ENCODE data around the gene CSH1. TPM values are rescaled to one million over a fixed set of nuclear protein-coding genes. Genes with fewer than 3 reads are reported as not detected.
"Not testable (repeated sequence)": the region's sequence is repeated elsewhere in the genome, so short reads cannot be mapped to it uniquely, and the experiment has no call there.

The CSH1 gene
- total RNA-seq, 1 donor from 2014 or later = not detected

- FAIRE-seq; H3K36me3 ChIP-seq (ENCODE audit: control insufficient read depth, insufficient read depth, low read length); H3K4me3 ChIP-seq (ENCODE audit: low read depth, low read length); H3K27me3 ChIP-seq (ENCODE audit: control insufficient read depth, insufficient read depth, low read length): not testable (repeated sequence)
- peak; percentile 37 for TF ChIP-seq CTCF (IDR thresholded peaks at IDR 0.05; ENCODE audit: insufficient read depth, low read length, severe bottlenecking)
- peak; percentile 19 for DNase-seq (ENCODE audit: low read depth)
Observed at GRCh38 chr17:63889026-63889848, 7.1 kb downstream of the CSH1 start.

- not testable (repeated sequence) for FAIRE-seq; DNase-seq (ENCODE audit: low read depth); H3K36me3 ChIP-seq (ENCODE audit: control insufficient read depth, insufficient read depth, low read length); H3K27me3 ChIP-seq (ENCODE audit: control insufficient read depth, insufficient read depth, low read length); H3K4me3 ChIP-seq (ENCODE audit: low read depth, low read length)
Observed at GRCh38 chr17:63885119-63885518, 11.3 kb downstream of the CSH1 start.

- FAIRE-seq; H3K27me3 ChIP-seq (ENCODE audit: control insufficient read depth, insufficient read depth, low read length); H3K4me3 ChIP-seq (ENCODE audit: low read depth, low read length); H3K36me3 ChIP-seq (ENCODE audit: control insufficient read depth, insufficient read depth, low read length); DNase-seq (ENCODE audit: low read depth): not testable (repeated sequence)
Observed at GRCh38 chr17:63882626-63883126, 13.7 kb downstream of the CSH1 start.

- peak; percentile 75 for TF ChIP-seq CTCF (IDR thresholded peaks at IDR 0.05; ENCODE audit: insufficient read depth, low read length, severe bottlenecking)
- DNase-seq (ENCODE audit: low read depth) = peak; percentile 57
- H3K4me3 ChIP-seq (ENCODE audit: low read depth, low read length) = no peak within 1 kb of the TSS
- H3K27me3 ChIP-seq (ENCODE audit: control insufficient read depth, insufficient read depth, low read length) = no peaks in the 10 kb centered on the region
- no peaks in the 10 kb centered on the region for H3K36me3 ChIP-seq (ENCODE audit: control insufficient read depth, insufficient read depth, low read length)
- FAIRE-seq = no peak
Observed at GRCh38 chr17:63881935-63882601, 14.3 kb downstream of the CSH1 start, which contains the start of gene GH2. Gene GH2 (minus strand): TSS chr17:63881944. CDS start chr17:63881801, 143 bp downstream.

GRCh38 chr17:63881337-63881736, 15.0 kb downstream of the CSH1 start:
- not testable (repeated sequence) for DNase-seq (ENCODE audit: low read depth); H3K27me3 ChIP-seq (ENCODE audit: control insufficient read depth, insufficient read depth, low read length); H3K36me3 ChIP-seq (ENCODE audit: control insufficient read depth, insufficient read depth, low read length); H3K4me3 ChIP-seq (ENCODE audit: low read depth, low read length); FAIRE-seq

GRCh38 chr17:63880706-63881105, 15.7 kb downstream of the CSH1 start:
- Histone ChIP-seq H3K27me3 (ENCODE audit: control insufficient read depth, insufficient read depth, low read length) (no peaks in the 10 kb centered on the region), H3K4me3 (ENCODE audit: low read depth, low read length) (no peak overlapping the region), H3K36me3 (ENCODE audit: control insufficient read depth, insufficient read depth, low read length) (no peaks in the 10 kb centered on the region)
- TF ChIP-seq CTCF (IDR thresholded peaks at IDR 0.05; ENCODE audit: insufficient read depth, low read length, severe bottlenecking) = no peak
- no peak for DNase-seq (ENCODE audit: low read depth)
- no peak for FAIRE-seq

GRCh38 chr17:63878413-63878812, 18.0 kb downstream of the CSH1 start:
- not testable (repeated sequence) for FAIRE-seq; H3K27me3 ChIP-seq (ENCODE audit: control insufficient read depth, insufficient read depth, low read length); H3K36me3 ChIP-seq (ENCODE audit: control insufficient read depth, insufficient read depth, low read length); H3K4me3 ChIP-seq (ENCODE audit: low read depth, low read length); DNase-seq (ENCODE audit: low read depth)

- not testable (repeated sequence) for H3K27me3 ChIP-seq (ENCODE audit: control insufficient read depth, insufficient read depth, low read length); H3K36me3 ChIP-seq (ENCODE audit: control insufficient read depth, insufficient read depth, low read length); H3K4me3 ChIP-seq (ENCODE audit: low read depth, low read length); FAIRE-seq; DNase-seq (ENCODE audit: low read depth)
Observed at GRCh38 chr17:63874693-63875092, 21.7 kb downstream of the CSH1 start.

GRCh38 chr17:63874061-63874626, 22.2 kb downstream of the CSH1 start:
- H3K4me3 ChIP-seq (ENCODE audit: low read depth, low read length); H3K27me3 ChIP-seq (ENCODE audit: control insufficient read depth, insufficient read depth, low read length); FAIRE-seq; DNase-seq (ENCODE audit: low read depth); H3K36me3 ChIP-seq (ENCODE audit: control insufficient read depth, insufficient read depth, low read length): not testable (repeated sequence)

GRCh38 chr17:63873577-63873976, 22.8 kb downstream of the CSH1 start, which contains the start of gene CSH2:
Gene CSH2 (minus strand): TSS chr17:63873677. CDS start chr17:63873614, 63 bp downstream.
- H3K4me3 ChIP-seq (ENCODE audit: low read depth, low read length); H3K27me3 ChIP-seq (ENCODE audit: control insufficient read depth, insufficient read depth, low read length); FAIRE-seq; H3K36me3 ChIP-seq (ENCODE audit: control insufficient read depth, insufficient read depth, low read length); DNase-seq (ENCODE audit: low read depth): not testable (repeated sequence)
